GM12878 (cell line): ENCODE data around the gene SF3B5. TPM values are rescaled to one million over a fixed set of nuclear protein-coding genes. Genes with fewer than 3 reads are reported as not detected.

Experiments used
- ATAC-seq: fragments of 200-7000 bp; cut with Tn5 transposase; 3 replicates; pipeline ENCODE4 v1.9.1; 2020; ENCODE audit warnings: mild to moderate bottlenecking, moderate library complexity
- BruUV-seq: library from RNA; stranded (reverse); fragments of 400-500 nt; replicated peaks from 2 replicates; lab custom pipeline; 2021; lab: Mats Ljungman, UMichigan
- CTCF ChIA-PET: fragments of 300-600 bp; sonication (Branson Sonifier 250); formaldehyde crosslinking; extraction: SDS; loops from one replicate; lab custom pipeline; 2021; ENCODE audit warnings: inconsistent platforms; lab: Yijun Ruan, JAX
- POLR2A ChIA-PET: fragments of 350-600 bp; formaldehyde crosslinking; extraction: SDS; loops from one replicate; lab custom pipeline; 2021; ENCODE audit warnings: inconsistent platforms; lab: Charles Lee
- RAD21 ChIA-PET: fragments of 300-600 bp; sonication (Branson Sonifier 250); formaldehyde crosslinking; loops from one replicate; lab custom pipeline; 2023; ENCODE audit warnings: antibody characterized with exemption; ENCODE audit not compliant: unreplicated experiment; lab: Charles Lee
- SMC1A ChIA-PET: fragments of 300-600 bp; sonication (Branson Sonifier 250); formaldehyde crosslinking; loops from one replicate; lab custom pipeline; 2023; ENCODE audit not compliant: unreplicated experiment, uncharacterized antibody; lab: Charles Lee
- DNase-seq: peaks from one replicate; pipeline ENCODE4 v3.0.0-alpha.2; 2011; ENCODE audit warnings: low read depth, low spot score
- FAIRE-seq: peaks from 3 replicates; lab custom pipeline; 2011; peaks lifted over from hg19 to GRCh38; lab: Jason Lieb, UNC
- H2AFZ ChIP-seq: 2 replicates; pipeline ENCODE4 v1.6.0; 2011; ENCODE audit warnings: low read depth, low read length, control low read depth; ENCODE audit not compliant: control insufficient read depth
- H3K27ac ChIP-seq: 2 replicates; pipeline ENCODE4 v1.5.1; 2011; ENCODE audit warnings: control low read depth; ENCODE audit not compliant: control insufficient read depth, insufficient read depth
- H3K27me3 ChIP-seq, 2 experiments: replicated peaks in 1 of 2; 2 replicates each; pipeline versions ENCODE4 v1.6.0 to v1.6.1; 2011; ENCODE audit warnings: low read length in 1 of 2; ENCODE audit not compliant: control insufficient read depth in 2 of 2, insufficient read depth in 2 of 2
- H3K36me3 ChIP-seq, 2 experiments: 2 replicates each; pipeline ENCODE4 v1.5.1; 2011; ENCODE audit warnings: low read length in 1 of 2; ENCODE audit not compliant: control insufficient read depth in 2 of 2, insufficient read depth in 2 of 2
- H3K4me1 ChIP-seq: 2 replicates; pipeline ENCODE4 v1.6.1; 2011; ENCODE audit warnings: mild to moderate bottlenecking, low read length, moderate library complexity, mixed read lengths; ENCODE audit not compliant: control insufficient read depth, insufficient read depth
- H3K4me2 ChIP-seq: 2 replicates; pipeline ENCODE4 v1.6.0; 2011; ENCODE audit warnings: control low read depth; ENCODE audit not compliant: control insufficient read depth, insufficient read depth
- H3K4me3 ChIP-seq: fragments of 200-600 bp; sonication (generic); 2 replicates; pipeline ENCODE4 v1.5.1; 2016
- H3K79me2 ChIP-seq: 2 replicates; pipeline ENCODE4 v1.6.0; 2011; ENCODE audit warnings: low read length; ENCODE audit not compliant: control insufficient read depth, insufficient read depth
- H3K9ac ChIP-seq: 2 replicates; pipeline ENCODE4 v1.8.0; 2011; ENCODE audit warnings: low read length, control low read depth, mixed read lengths; ENCODE audit not compliant: control insufficient read depth, insufficient read depth
- H3K9me3 ChIP-seq: replicated peaks from 3 replicates; pipeline ENCODE4 v1.5.1; 2011; ENCODE audit warnings: mild to moderate bottlenecking, low read length; ENCODE audit not compliant: control insufficient read depth, insufficient read depth
- H4K20me1 ChIP-seq: 2 replicates; pipeline ENCODE4 v1.6.0; 2011; ENCODE audit not compliant: control insufficient read depth, insufficient read depth
- BACH1 ChIP-seq: fragments of 450-650 bp; IDR thresholded peaks from 2 replicates; pipeline ENCODE4 v1.6.1; 2017; ENCODE audit warnings: mild to moderate bottlenecking, borderline replicate concordance
- CEBPB ChIP-seq, 2 experiments: fragments of 150-350 bp in 1 of 2; IDR thresholded peaks; 2 replicates each; pipeline ENCODE4 v1.6.1; 2012 to 2014; ENCODE audit warnings: low read depth in 2 of 2, low read length in 2 of 2, borderline replicate concordance in 1 of 2, inconsistent platforms in 1 of 2
- CHD4 ChIP-seq: fragments of 200-600 bp; sonication (generic); IDR thresholded peaks from 2 replicates; pipeline ENCODE4 v1.6.1; 2016; ENCODE audit warnings: mild to moderate bottlenecking
- NFYA ChIP-seq: IDR thresholded peaks from 2 replicates; pipeline ENCODE4 v1.6.1; 2011; ENCODE audit warnings: low read depth, mild to moderate bottlenecking, low read length, improper control_type of control experiment, borderline replicate concordance
- NKRF ChIP-seq: fragments of 450-650 bp; conservative IDR thresholded peaks from 2 replicates; pipeline ENCODE4 v1.6.1; 2017; ENCODE audit warnings: mild to moderate bottlenecking, moderate library complexity
- STAT1 ChIP-seq: fragments of 450-650 bp; conservative IDR thresholded peaks from 2 replicates; pipeline ENCODE4 v1.6.1; 2014; ENCODE audit warnings: antibody characterized with exemption, mild to moderate bottlenecking
- TCF7 ChIP-seq: IDR thresholded peaks from 2 replicates; pipeline ENCODE4 v1.6.1; 2014; ENCODE audit warnings: antibody characterized with exemption, borderline replicate concordance
- ZNF274 ChIP-seq: IDR thresholded peaks from one replicate; pipeline ENCODE4 v1.8.0; 2011; ENCODE audit not compliant: insufficient read length, insufficient read depth
- ZSCAN29 ChIP-seq: fragments of 450-650 bp; IDR thresholded peaks from 2 replicates; pipeline ENCODE4 v1.6.1; 2017; ENCODE audit warnings: mild to moderate bottlenecking, moderate library complexity
- WGBS: methylation state at CpG from one replicate; pipeline ENCODE4 v1.1.6; 2016; ENCODE audit warnings: low lambda C conversion rate; ENCODE audit not compliant: insufficient replicate concordance, insufficient coverage; ENCODE audit errors: missing lambda C conversion rate; 5-methylcytosine and 5-hydroxymethylcytosine counted together
- in situ Hi-C: fragments of 300-500 bp; cut with MboI; formaldehyde crosslinking; loops from 9 replicates; pipeline ENCODE4 v1.14.3; 2018; ENCODE audit warnings: mixed read lengths
- intact Hi-C: fragments of 100-400 bp; cut with micrococcal nuclease; formaldehyde crosslinking; loops from one replicate; pipeline ENCODE4 v1.14.2; 2022; ENCODE audit not compliant: unreplicated experiment
- polyA plus RNA-seq, 11 experiments: library from polyadenylated mRNA; depleted of rRNA in 4 of 11; unstranded in 6 of 11; stranded (reverse) in 5 of 11; fragments of >200 nt; fragmentation: Nextera tagmentation in 4 of 11; fragmentation: Illumina TruSeq in 1 of 11; extraction: Ambion mirVana in 4 of 11; extraction: Trizol in 1 of 11; gene quantifications; 1 replicate in 1 of 11; 2 replicates in 10 of 11; pipeline versions ENCODE4 v1.2.1 to v1.2.3, GENCODE V29; 2011 to 2016; ENCODE audit warnings: inconsistent platforms in 2 of 11, missing spikeins in 2 of 11, low read depth in 1 of 11
- total RNA-seq, 4 experiments: library from RNA; depleted of rRNA in 3 of 4; stranded (reverse); fragments of >200 nt in 3 of 4; fragmentation: Illumina TruSeq in 1 of 4; extraction: Trizol in 1 of 4; gene quantifications; 2 replicates each; pipeline versions ENCODE4 v1.2.1 to v1.2.3, GENCODE V29; 2013 to 2021
- TF ChIP-seq, protein P1 (sequence below): fragments of 450-650 bp; IDR thresholded peaks from 2 replicates; pipeline ENCODE4 v1.6.1; 2018; ENCODE audit warnings: borderline replicate concordance, mild to moderate bottlenecking; ENCODE audit not compliant: partially characterized antibody

SF3B5 gene
- total and polyA plus RNA-seq, 10 of the 15 experiments (the other 5 are each of a cell fraction or from before 2014, with no cell fraction given): 220 to 864 (median 341) TPM

- no peak overlapping the region for H3K4me2 ChIP-seq
- no peaks in the 10 kb centered on the region for H3K79me2 ChIP-seq
- no peak for ATAC-seq
- no peaks in the 10 kb centered on the region for H3K36me3 ChIP-seq
- FAIRE-seq: no peak
- ChIA-PET CTCF (interaction anchor here (0.8 to 2.1 kb wide), 10 partner anchors 11 to 203 kb away, joined by 3 to 7 read pairs (median 4); no protein-coding TSS in a partner anchor), SMC1A (interaction anchor here (0.6 to 5.3 kb wide), 21 partner anchors 10 to 75 kb away, joined by 3 to 21 read pairs (median 4); no protein-coding TSS in a partner anchor), POLR2A (interaction anchor here (0.8 to 1.2 kb wide), 6 partner anchors 9 to 74 kb away, joined by 3 to 6 read pairs (median 3); no protein-coding TSS in a partner anchor), RAD21 (interaction anchor here (2.2 to 4.3 kb wide), 3 partner anchors 20 to 74 kb away, joined by 6 to 21 read pairs (median 8); no protein-coding TSS in a partner anchor)
- peaks cover 18% of the 10 kb centered on the region for H3K4me1 ChIP-seq
- no peak overlapping the region for H3K27ac ChIP-seq
- 96% methylated on average over 1 of the region's 1 CpG for WGBS
- H3K27me3 ChIP-seq: no peaks in the 10 kb centered on the region
- no TSS peak for BruUV-seq
- H4K20me1 ChIP-seq: no peaks in the 10 kb centered on the region
- in situ Hi-C loops: no loop called here
- no peaks in the 10 kb centered on the region for H3K9me3 ChIP-seq
- DNase-seq: no peak
- no peak overlapping the region for H2AFZ ChIP-seq
- TF ChIP-seq TCF7: no peak
- TF ChIP-seq, protein P1, sequence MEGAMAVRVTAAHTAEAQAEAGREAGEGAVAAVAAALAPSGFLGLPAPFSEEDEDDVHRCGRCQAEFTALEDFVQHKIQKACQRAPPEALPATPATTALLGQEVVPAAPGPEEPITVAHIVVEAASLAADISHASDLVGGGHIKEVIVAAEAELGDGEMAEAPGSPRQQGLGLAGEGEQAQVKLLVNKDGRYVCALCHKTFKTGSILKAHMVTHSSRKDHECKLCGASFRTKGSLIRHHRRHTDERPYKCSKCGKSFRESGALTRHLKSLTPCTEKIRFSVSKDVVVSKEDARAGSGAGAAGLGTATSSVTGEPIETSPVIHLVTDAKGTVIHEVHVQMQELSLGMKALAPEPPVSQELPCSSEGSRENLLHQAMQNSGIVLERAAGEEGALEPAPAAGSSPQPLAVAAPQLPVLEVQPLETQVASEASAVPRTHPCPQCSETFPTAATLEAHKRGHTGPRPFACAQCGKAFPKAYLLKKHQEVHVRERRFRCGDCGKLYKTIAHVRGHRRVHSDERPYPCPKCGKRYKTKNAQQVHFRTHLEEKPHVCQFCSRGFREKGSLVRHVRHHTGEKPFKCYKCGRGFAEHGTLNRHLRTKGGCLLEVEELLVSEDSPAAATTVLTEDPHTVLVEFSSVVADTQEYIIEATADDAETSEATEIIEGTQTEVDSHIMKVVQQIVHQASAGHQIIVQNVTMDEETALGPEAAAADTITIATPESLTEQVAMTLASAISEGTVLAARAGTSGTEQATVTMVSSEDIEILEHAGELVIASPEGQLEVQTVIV: no peak
- TF ChIP-seq CHD4: no peak
- TF ChIP-seq CEBPB (IDR thresholded peaks at IDR 0.05; ENCODE audit: borderline replicate concordance in 1 of 2, low read depth in 2 of 2, low read length in 2 of 2): no peak
- no peak for TF ChIP-seq ZNF274
- no peak for TF ChIP-seq NFYA
- no peak for TF ChIP-seq STAT1
- no peak for TF ChIP-seq ZSCAN29
- TF ChIP-seq BACH1: no peak
- no peak for TF ChIP-seq NKRF
- TF ChIP-seq, all 136 proteins: peak for 0
- intact Hi-C loops: no loop called here
- Histone ChIP-seq H3K4me3 (no peak overlapping the region), H3K9ac (no peak overlapping the region)
Observed at GRCh38 chr6:144143106-144143505, 47.7 kb upstream of the SF3B5 start.
